Hindlimb muscle (tissue), 1 donor: Measurements from ENCODE around the gene LSAMP. TPM values are rescaled to one million over a fixed set of nuclear protein-coding genes. Genes with fewer than 3 reads are reported as not detected.

ENCODE experiments used
- DNase-seq: peaks from one replicate; pipeline ENCODE4 v3.0.0-alpha.2; 2013
- polyA plus RNA-seq: library from polyadenylated mRNA; unstranded; fragments of 120-200 nt; gene quantifications from one replicate; pipeline ENCODE4 v1.2.1, GENCODE V29; 2013; ENCODE audit not compliant: insufficient read length

The LSAMP gene
- polyA plus RNA-seq, 1 donor, result 8.6 TPM

DNA sequence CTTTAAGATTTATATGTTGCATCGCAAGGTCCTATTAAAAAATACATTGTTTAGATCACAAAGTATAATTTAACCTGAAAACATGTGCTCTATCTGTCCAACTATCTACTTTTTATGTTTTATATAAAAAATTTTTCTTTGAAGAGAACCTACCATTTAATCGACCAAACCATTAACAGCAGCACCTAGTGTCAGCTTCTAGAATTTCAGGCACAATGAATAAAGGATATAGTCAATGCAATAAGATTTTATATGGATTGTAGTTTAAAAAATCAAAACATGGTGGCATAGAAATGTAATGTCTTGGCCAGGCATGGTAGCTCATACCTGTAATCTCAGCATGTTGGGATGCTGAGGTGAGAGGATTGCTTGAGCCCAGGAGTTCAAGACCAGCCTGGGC lies 508.2 kb downstream of the LSAMP start:
- no peak for DNase-seq

DNA sequence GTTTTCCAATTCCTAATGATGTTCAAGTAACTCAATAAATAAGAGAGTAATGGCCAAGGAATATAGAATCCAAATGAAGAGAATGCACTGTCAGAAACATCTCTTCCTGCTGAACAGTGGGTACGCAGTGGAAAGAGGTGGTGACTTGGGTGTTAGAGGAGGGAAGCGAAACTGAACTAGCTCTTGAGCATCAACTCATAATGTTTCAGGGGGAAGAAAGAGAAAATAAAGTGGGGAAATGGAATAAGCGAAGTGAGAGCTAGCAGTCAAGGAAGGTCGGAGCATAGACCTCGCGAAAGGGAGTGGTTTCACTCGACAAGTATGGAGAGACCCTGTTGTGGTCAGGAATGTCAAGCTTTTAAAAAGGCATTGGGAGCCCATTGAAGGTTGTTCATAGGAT lies 512.5 kb downstream of the LSAMP start:
- no peak for DNase-seq

- DNase-seq, result no peak
Measured at GRCh38 chr3:115931581-115931980, 513.7 kb downstream of the LSAMP start.

DNA sequence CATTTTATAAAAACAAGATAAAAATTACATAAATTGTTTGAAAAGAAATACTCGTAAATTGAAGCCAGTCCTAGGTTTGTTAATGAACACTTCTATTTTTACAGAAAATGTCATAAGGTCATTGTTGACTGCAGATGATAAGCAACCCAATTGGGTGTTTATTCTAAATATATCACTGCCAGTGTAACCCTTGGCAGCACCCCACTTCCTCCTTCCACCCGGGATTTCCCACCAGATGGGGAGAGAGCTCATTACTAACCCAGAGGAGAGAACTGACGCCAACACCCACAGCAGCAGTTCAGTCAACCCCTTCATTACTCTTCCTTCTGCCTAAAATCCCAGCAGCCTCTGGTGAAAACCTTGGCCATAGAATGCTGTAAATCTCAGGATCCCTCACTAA lies 514.4 kb downstream of the LSAMP start:
- no peak for DNase-seq

- no peak for DNase-seq
Measured at GRCh38 chr3:115930168-115930567, 515.1 kb downstream of the LSAMP start.

GRCh38 chr3:115928376-115928775 lies 516.9 kb downstream of the LSAMP start:
- no peak for DNase-seq

- DNase-seq, result no peak
Measured at GRCh38 chr3:115927197-115927596, 518.1 kb downstream of the LSAMP start.

DNA sequence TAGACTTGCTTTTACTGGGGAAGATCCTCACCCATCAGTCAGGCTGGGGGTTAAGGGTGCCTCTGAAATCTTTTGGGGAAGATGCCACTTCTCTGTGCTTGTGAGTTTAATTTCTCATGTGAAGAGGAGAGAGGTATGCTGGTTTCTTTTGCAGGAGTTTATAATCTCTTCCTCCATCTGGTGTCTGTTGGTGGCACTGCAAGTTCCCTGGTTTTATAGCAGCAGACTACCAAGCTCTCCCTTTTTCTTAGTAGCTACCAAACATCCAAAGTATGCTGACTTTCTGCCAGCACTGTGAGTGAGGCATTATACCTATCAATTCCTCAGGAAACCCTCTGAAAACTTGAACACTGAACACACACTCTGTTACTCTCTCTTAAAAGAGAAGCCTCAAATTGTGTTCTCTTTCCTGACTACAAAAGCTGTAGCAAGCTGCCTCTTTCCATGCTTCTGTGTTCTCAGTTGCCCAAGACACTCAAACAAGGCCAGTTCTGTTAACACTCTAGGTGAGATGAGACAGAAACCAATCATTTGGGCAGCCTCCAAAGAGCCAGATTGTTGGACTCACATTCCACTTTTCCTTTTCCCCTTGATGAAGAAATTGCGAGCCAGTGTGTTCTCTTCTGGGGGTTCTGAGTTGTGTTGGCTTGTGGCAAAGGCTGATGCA lies 522.5 kb downstream of the LSAMP start:
- no peak for DNase-seq

DNA sequence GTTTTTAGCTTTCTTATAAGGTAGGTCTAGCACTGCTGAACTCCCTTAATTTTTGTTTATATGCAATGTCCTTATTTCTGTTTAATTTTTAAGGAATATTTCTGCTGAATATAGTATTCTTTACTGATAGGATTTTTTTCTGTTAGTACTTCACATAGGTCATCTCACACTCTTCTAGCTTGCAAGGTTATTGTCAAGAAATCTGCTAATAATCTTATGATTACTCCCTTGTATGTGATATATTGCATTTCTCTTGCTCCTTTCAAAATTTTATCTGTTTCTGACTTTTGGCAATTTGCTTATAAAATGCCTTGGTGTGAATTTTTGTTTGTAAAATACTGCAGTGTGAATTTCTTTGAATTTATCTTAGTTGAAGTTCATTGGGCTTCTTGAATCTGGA lies 523.6 kb downstream of the LSAMP start:
- no peak for DNase-seq

- no peak for DNase-seq
Measured at GRCh38 chr3:115918900-115919299, 526.4 kb downstream of the LSAMP start.

DNA sequence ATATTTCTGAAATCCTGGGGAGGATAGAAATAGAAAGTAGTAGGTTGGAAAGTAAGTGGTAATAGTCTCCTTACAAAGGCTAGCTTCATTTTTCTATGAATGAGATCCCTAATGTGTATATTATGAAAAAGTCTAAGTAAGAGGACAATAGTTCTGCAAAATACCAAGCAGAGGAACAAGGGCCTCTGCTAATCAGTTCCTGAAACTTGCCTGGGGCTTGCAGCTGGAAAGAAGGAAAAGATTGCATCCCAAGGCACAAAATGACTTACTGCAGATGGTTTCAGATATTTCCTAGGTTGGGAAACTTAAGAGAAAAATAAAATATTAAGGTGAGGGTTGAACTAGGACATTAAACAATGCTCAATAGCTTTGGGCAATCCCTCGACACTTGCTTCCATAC lies 528.4 kb downstream of the LSAMP start:
- no peak for DNase-seq

GRCh38 chr3:115915061-115915460 lies 530.2 kb downstream of the LSAMP start:
- DNase-seq, result no peak

DNA sequence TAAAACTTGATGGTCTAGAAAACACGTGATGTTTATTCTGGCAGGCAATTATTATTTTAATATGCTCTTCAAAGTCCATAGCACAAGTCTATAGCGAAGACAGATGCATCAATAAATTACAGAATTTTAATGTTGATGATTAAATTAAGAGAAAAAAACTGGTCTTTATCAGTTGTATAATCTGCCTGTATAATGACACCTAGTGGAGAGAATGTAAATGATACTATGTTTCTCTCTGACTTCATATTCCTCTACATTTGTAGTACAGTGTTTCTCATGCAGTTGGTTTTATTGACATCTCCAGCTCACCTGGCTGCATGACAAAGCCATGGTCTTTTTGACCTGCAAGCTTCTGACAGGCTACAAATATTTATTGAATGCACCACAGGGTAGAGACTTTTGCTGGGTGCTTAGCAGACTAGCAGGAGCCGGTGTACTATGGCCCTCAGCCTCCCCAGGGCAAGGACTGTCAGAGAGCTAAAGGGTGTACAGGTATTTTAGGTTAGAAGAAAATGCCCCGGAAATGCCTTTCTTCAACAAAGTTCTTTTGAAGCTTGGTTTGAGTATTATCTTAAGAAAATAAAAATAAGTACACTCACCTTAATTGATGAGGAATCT lies 532.1 kb downstream of the LSAMP start:
- no peak for DNase-seq

GRCh38 chr3:115912372-115912771 lies 532.9 kb downstream of the LSAMP start:
- no peak for DNase-seq

DNA sequence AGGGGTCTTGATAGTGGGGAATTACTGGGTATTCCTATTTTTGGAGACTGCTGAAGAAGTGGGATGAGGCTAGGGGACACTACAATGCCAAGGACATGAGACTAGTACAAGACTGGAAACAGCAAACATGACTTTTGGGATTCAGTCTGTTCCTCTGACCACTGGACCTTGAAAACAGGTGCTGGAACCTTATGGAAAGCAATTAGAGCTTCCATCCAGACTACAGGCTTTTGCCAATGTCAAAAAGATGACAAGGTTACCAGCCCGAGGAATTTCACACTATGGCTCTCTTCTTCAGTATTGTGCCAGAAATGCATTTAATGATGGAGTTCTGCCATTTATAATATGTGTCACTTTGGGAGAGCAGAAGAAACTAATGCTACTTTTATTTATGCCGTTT lies 539.4 kb downstream of the LSAMP start:
- no peak for DNase-seq

DNA sequence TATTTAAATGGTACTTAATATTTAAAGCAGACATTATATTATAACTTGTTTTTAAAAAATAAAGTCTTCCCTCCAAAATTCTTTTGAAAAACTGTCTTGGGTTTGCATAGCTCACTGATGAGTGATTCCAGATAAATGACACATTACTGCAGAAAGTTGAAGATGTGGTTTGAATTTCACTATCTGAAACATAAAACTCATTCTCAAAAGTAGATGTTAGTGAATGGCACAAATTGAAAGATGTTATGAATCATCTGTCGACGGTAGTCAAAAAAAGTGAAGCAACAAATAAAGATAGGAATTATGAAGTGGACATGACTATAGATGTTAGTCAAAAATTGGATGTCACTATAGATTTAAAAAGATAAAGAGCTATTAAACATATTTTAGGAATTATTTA lies 541.4 kb downstream of the LSAMP start:
- no peak for DNase-seq

GRCh38 chr3:115901008-115901407 lies 544.3 kb downstream of the LSAMP start:
- DNase-seq, result no peak

GRCh38 chr3:115899535-115899934 lies 545.8 kb downstream of the LSAMP start:
- DNase-seq, result no peak

DNA sequence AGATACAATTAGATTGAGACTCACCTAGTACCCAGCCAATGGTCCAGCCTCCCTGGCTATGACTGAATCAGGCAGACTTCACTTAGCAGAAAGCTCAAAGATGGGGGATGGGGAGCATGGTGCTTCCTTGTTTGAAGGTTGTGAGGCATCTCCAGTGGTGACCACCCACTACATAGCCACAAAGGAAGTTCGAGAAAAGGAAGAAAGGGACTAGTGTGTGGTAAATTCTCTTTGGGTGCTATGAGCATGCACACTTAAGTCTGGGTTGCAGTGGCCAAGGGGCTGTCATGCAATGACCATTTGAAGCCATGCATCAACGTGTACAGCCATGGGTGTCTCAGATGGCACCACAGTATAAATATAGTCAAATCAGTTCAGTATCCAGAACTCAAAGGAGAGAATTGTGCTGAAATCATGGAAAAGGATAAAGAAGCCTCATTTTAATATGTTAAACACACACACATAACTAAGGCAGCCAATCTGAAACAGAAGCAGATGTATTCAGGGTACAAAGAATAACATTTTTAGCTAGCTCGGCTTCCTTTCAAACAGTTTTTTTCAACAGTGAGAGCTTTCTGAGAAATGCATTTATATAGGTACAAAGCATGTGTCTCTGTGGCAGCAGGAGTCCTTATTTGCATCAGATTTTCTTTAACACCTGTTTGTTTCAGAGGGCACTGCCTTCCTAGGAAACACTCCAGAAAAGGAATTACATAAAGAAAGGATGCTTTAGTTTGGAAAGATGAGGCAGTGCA lies 546.5 kb downstream of the LSAMP start:
- no peak for DNase-seq

DNA sequence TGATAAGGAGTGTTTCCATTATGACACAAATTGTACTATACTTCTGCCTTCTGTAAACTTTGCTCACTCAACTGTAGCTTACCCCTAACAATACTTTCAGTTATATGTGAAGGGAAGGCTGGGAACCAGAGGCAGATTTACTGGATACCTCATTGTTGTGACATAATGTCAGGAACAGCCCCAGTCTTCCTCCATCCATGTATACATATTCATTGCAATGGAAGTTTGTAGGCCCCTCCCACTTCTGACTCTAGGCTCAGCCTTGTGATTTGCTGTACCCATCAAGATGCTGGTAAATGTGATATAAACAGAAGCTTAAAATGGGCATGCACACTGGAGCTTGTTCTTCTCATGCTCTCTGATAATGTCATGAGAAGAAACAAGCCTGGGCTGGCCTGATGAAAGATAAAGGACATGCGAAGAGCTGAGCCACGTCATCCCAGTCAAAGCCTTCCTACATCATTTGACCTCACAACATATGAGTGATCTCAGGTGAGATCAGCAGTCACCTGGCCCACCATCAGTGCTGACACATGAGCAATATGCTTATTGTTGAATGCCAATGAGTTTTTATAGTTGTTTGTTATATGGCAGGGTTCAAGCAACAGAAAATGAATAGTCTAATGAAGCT lies 554.2 kb downstream of the LSAMP start:
- no peak for DNase-seq

- no peak for DNase-seq
Measured at GRCh38 chr3:115890579-115890978, 554.7 kb downstream of the LSAMP start.

DNA sequence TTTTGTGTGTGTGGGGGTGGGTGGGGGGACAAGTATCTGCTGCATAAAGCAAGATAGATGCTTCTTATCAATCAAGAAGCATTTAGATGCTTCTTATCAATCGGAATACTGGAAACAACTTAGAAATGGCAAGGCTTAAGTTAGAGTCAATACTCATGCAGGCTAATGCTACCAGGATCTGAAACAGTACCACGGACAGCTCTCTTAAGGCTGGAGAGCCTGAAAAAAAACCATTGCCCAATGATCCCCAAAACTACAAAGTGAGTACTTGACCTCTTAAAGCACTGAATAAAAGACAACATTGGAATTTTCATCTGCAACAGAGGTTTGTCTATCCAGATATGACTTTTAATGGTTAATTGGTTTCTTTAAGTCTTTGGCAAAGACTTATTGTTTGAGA lies 559.7 kb downstream of the LSAMP start:
- no peak for DNase-seq

GRCh38 chr3:115877615-115877899 lies 567.7 kb downstream of the LSAMP start:
- no peak for DNase-seq
